MM.1S (cell line): ENCODE data around the gene CTNNA2.

Source experiments
- EZH2phosphoT487 ChIP-seq: fragments of 300-600 bp; sonication (generic); IDR thresholded peaks from 2 replicates; pipeline ENCODE4 v1.6.1; 2018; ENCODE audit warnings: antibody characterized with exemption, low read length
- TF ChIP-seq, protein P1 (sequence below): fragments of 300-600 bp; sonication (generic); IDR thresholded peaks from 2 replicates; pipeline ENCODE4 v1.5.1; 2016; ENCODE audit warnings: antibody characterized with exemption, low read length, mixed read lengths

DNA sequence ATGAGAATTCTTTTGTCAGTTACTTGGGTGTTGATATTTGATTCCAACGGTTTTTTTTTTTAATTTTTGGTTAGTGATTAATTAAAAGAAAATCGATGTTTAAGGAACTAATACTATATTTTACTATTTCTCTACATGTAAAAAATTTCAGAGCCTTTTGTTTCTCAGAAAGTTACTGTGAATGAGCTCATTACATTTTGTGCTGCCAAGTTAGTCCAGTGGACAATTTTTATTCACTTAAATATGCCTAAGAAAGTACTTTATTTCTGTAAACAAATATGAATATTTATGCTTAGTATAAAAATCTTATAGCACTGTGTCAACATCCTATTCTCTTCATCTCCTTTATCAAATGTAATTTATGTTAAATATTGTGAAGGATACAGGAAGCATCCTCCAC is 309.3 kb downstream of the CTNNA2 start:
- TF ChIP-seq EZH2phosphoT487: no peak
- TF ChIP-seq, protein P1, sequence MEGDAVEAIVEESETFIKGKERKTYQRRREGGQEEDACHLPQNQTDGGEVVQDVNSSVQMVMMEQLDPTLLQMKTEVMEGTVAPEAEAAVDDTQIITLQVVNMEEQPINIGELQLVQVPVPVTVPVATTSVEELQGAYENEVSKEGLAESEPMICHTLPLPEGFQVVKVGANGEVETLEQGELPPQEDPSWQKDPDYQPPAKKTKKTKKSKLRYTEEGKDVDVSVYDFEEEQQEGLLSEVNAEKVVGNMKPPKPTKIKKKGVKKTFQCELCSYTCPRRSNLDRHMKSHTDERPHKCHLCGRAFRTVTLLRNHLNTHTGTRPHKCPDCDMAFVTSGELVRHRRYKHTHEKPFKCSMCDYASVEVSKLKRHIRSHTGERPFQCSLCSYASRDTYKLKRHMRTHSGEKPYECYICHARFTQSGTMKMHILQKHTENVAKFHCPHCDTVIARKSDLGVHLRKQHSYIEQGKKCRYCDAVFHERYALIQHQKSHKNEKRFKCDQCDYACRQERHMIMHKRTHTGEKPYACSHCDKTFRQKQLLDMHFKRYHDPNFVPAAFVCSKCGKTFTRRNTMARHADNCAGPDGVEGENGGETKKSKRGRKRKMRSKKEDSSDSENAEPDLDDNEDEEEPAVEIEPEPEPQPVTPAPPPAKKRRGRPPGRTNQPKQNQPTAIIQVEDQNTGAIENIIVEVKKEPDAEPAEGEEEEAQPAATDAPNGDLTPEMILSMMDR: no peak
